Measurements from ENCODE around the gene SMAD4.

Gene SMAD4

DNA sequence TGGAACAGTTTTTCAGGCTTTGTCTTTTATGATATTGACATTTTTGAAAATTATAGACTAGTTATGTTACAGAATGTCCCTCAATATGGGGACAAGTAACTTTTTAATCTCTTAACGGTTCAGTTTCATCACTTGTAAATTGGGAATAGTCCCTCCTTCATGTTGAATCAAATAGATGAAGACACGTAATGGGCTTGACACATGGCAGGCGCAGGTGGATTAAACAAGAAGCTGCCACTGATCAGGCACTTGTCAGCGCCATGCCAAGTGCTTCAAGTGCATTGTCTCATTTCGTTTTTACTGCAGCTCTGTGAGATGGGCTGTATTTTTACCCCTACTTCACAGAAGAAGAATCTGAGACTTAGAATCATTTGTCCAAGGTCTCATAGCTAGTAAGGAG lies 9.5 kb upstream of the SMAD4 start:
- Histone ChIP-seq H3K9ac (ENCODE audit: low read depth in 1 of 2, low read length in 2 of 2) (no peak overlapping the region), H3K27me3 (ENCODE audit: control insufficient read depth in 2 of 2, insufficient read depth in 2 of 2, low read length in 2 of 2) (no peaks in the 10 kb centered on the region), H3K9me3 (ENCODE audit: control insufficient read depth in 2 of 2, low read length in 2 of 2) (no peaks in the 10 kb centered on the region), H3K36me3 (ENCODE audit: control insufficient read depth in 2 of 2, insufficient read depth in 2 of 2, low read length in 2 of 2) (peaks cover 3 to 7% of the 10 kb centered on the region in 2 donors), H3K4me1 (ENCODE audit: control insufficient read depth in 2 of 2, insufficient read depth in 2 of 2, low read length in 2 of 2) (no peaks in the 10 kb centered on the region), H3K4me3 (ENCODE audit: low read length in 2 of 2) (no peak overlapping the region), H3K27ac (ENCODE audit: low read depth in 2 of 2, low read length in 2 of 2) (no peak overlapping the region)

DNA sequence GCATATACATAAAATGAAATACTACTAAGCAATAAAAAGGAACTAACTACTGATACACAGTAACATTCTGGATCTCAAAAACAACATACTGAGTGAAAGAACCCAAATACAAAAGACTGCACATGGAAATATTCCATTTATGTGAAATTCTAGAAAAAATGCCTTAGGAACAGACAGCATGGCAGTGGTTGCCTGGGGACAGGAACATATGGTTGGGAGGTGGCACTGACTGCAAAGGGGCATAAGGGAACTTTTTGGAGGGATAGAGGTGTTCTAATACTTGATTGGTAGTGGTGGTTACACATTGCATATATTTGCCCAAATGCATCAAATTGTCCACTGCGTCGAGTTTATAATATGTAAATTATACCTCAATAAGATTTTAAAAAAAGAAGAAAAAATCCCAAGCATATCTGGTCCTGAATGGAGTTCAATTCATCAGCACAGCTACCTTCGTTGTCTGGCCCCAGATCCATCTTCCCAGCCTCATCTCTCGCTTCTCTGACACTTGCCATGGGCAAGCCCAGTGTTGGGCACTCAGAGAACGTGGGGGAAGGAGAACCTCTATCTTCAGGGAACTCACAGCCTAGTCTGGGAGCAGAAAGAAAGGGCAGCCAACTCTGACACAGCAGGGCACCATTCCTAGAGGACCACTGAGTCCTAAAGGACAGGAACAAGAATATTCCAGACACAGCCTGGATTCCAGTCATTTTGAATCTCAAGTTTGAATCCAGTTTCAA lies 8.6 kb upstream of the SMAD4 start:
- peaks cover 3 to 11% of the 10 kb centered on the region in 2 donors for H3K36me3 ChIP-seq (ENCODE audit: control insufficient read depth in 2 of 2, insufficient read depth in 2 of 2, low read length in 2 of 2)
- H3K27me3 ChIP-seq (ENCODE audit: control insufficient read depth in 2 of 2, insufficient read depth in 2 of 2, low read length in 2 of 2) = no peaks in the 10 kb centered on the region
- H3K4me1 ChIP-seq (ENCODE audit: control insufficient read depth in 2 of 2, insufficient read depth in 2 of 2, low read length in 2 of 2) = no peaks in the 10 kb centered on the region
- H3K9ac ChIP-seq (ENCODE audit: low read depth in 1 of 2, low read length in 2 of 2) = no peak overlapping the region
- no peak overlapping the region for H3K4me3 ChIP-seq (ENCODE audit: low read length in 2 of 2)
- no peaks in the 10 kb centered on the region for H3K9me3 ChIP-seq (ENCODE audit: control insufficient read depth in 2 of 2, low read length in 2 of 2)
- no peak overlapping the region for H3K27ac ChIP-seq (ENCODE audit: low read depth in 2 of 2, low read length in 2 of 2)

DNA sequence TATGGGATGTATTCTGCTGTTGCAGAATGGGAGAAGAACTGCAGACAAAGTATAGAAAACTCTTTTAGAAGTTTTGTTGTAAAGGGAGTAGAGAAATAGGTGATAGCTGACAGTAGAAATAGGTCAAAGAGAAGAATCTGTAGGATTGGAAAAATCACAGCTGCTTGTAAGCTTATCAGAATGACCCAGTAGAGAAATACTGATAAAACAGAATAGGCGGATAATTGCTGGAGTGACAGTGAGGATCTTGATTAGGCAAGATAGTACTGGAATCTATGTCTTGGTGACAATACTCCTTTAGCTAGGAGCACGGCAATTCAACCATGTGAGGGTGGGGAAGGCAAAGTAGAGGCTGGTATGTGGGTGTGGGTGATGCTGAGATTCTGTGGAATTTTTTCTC lies 4.5 kb upstream of the SMAD4 start:
- Histone ChIP-seq H3K4me3 (ENCODE audit: low read length in 2 of 2) (no peak overlapping the region), H3K27me3 (ENCODE audit: control insufficient read depth in 2 of 2, insufficient read depth in 2 of 2, low read length in 2 of 2) (no peaks in the 10 kb centered on the region), H3K4me1 (ENCODE audit: control insufficient read depth in 2 of 2, insufficient read depth in 2 of 2, low read length in 2 of 2) (peaks cover 14 to 16% of the 10 kb centered on the region in 2 donors), H3K9me3 (ENCODE audit: control insufficient read depth in 2 of 2, low read length in 2 of 2) (no peaks in the 10 kb centered on the region), H3K36me3 (ENCODE audit: control insufficient read depth in 2 of 2, insufficient read depth in 2 of 2, low read length in 2 of 2) (peaks cover 3 to 7% of the 10 kb centered on the region in 2 donors), H3K27ac (ENCODE audit: low read depth in 2 of 2, low read length in 2 of 2) (no peak overlapping the region), H3K9ac (ENCODE audit: low read depth in 1 of 2, low read length in 2 of 2) (no peak overlapping the region)

DNA sequence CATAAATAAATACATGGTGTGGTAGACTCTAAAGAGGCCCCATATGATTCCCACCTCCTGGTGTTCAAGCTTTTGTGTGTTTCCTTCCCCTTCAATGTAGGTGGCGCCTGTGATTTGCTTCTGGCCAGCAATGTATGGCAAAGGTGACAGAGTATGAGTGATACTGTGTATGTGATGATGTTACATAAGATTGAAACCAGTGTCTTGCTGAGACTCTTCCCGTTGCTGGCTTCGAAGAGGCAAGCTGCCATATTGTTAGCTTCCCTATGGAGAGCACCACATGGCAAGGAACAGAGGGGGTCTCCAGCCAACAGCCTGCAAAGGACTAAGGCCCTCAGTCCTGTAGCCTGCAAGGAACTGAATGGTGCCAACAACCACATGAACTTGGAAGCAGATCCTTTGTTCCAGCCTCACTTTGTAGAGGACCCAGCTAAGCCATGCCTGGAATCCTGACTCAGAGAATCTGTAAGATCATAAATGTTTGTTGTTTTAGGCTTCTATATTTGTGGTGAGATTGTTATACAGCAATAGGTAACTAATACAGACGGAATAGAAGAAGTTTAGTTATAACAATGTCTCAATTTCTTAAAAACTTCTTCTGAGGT lies 1.7 kb upstream of the SMAD4 start:
- H3K9ac ChIP-seq (ENCODE audit: low read depth in 1 of 2, low read length in 2 of 2) = no peak overlapping the region
- H3K9me3 ChIP-seq (ENCODE audit: control insufficient read depth in 2 of 2, low read length in 2 of 2) = no peaks in the 10 kb centered on the region
- peak overlapping the region in 1 of 2 donors; percentile 32 for H3K27ac ChIP-seq (ENCODE audit: low read depth in 2 of 2, low read length in 2 of 2)
- H3K36me3 ChIP-seq (ENCODE audit: control insufficient read depth in 2 of 2, insufficient read depth in 2 of 2, low read length in 2 of 2) = peaks cover 3 to 7% of the 10 kb centered on the region in 2 donors
- H3K27me3 ChIP-seq (ENCODE audit: control insufficient read depth in 2 of 2, insufficient read depth in 2 of 2, low read length in 2 of 2) = no peaks in the 10 kb centered on the region
- no peak overlapping the region for H3K4me3 ChIP-seq (ENCODE audit: low read length in 2 of 2)
- H3K4me1 ChIP-seq (ENCODE audit: control insufficient read depth in 2 of 2, insufficient read depth in 2 of 2, low read length in 2 of 2) = peaks cover 20 to 27% of the 10 kb centered on the region in 2 donors

DNA sequence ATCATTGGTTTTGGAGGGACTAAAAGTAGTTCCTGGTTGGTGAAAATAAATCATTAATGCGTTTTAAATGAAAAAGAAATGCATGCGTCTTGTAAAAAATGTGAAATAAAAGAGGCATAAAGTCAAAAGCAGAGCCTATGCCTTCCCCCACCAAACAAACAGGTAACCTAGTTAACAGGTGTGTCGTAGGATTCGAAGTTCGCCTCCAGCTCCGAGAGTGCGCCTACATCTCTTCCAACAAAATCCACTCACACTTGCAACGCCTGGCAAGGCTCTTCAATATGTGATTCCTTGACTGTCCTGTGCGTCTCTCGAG lies 677 bp upstream of the SMAD4 start:
- Histone ChIP-seq H3K4me1 (ENCODE audit: control insufficient read depth in 2 of 2, insufficient read depth in 2 of 2, low read length in 2 of 2) (peaks cover 20 to 27% of the 10 kb centered on the region in 2 donors), H3K9ac (ENCODE audit: low read depth in 1 of 2, low read length in 2 of 2) (peak overlapping the region; percentile 95 to 99), H3K27ac (ENCODE audit: low read depth in 2 of 2, low read length in 2 of 2) (peak overlapping the region; percentile 95 to 98), H3K36me3 (ENCODE audit: control insufficient read depth in 2 of 2, insufficient read depth in 2 of 2, low read length in 2 of 2) (peaks cover under 1 to 12% of the 10 kb centered on the region in 2 donors), H3K9me3 (ENCODE audit: control insufficient read depth in 2 of 2, low read length in 2 of 2) (no peaks in the 10 kb centered on the region), H3K27me3 (ENCODE audit: control insufficient read depth in 2 of 2, insufficient read depth in 2 of 2, low read length in 2 of 2) (no peaks in the 10 kb centered on the region), H3K4me3 (ENCODE audit: low read length in 2 of 2) (peak overlapping the region; percentile 71 to 89)

DNA sequence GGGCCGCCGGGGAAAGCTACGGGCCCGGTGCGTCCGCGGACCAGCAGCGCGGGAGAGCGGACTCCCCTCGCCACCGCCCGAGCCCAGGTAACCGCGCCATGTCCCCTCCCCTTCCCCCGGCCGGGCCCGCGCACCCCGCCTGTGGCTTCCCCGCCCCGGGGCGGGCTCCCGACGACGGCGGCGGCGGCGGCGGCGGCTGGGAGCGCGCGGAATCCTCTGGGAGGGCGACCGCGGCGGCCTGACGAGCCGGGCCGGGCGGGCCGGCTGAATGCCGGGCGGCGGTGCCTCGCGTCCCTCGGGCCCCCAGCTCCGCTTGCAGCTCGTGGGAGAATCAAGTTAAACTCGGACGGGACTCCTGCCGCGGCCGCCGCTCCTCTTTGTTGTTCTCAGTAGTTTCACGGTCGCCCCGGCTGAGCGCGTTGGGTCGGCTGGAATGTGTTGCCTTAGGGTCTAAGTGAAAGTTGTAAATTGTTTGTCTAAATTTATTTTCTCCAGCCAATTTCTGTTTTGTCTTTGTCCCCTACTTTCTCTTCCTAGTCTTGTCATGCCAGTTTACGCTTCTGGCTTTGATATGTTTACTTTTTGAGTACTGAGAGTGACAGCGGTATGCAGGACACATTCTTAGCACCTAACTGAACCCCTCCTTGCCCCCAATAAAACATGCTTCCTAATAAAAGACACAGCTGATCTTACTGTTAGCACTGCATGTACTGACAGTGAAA lies 685 bp downstream of the SMAD4 start:
- Histone ChIP-seq H3K4me3 (ENCODE audit: low read length in 2 of 2) (peak overlapping the region; percentile 71 to 92), H3K9me3 (ENCODE audit: control insufficient read depth in 2 of 2, low read length in 2 of 2) (no peaks in the 10 kb centered on the region), H3K27ac (ENCODE audit: low read depth in 2 of 2, low read length in 2 of 2) (peak overlapping the region; percentile 95 to 98), H3K4me1 (ENCODE audit: control insufficient read depth in 2 of 2, insufficient read depth in 2 of 2, low read length in 2 of 2) (peaks cover 20 to 30% of the 10 kb centered on the region in 2 donors), H3K27me3 (ENCODE audit: control insufficient read depth in 2 of 2, insufficient read depth in 2 of 2, low read length in 2 of 2) (no peaks in the 10 kb centered on the region), H3K9ac (ENCODE audit: low read depth in 1 of 2, low read length in 2 of 2) (peak overlapping the region; percentile 95 to 99), H3K36me3 (ENCODE audit: control insufficient read depth in 2 of 2, insufficient read depth in 2 of 2, low read length in 2 of 2) (peaks cover 0 to 9% of the 10 kb centered on the region in 2 donors)

DNA sequence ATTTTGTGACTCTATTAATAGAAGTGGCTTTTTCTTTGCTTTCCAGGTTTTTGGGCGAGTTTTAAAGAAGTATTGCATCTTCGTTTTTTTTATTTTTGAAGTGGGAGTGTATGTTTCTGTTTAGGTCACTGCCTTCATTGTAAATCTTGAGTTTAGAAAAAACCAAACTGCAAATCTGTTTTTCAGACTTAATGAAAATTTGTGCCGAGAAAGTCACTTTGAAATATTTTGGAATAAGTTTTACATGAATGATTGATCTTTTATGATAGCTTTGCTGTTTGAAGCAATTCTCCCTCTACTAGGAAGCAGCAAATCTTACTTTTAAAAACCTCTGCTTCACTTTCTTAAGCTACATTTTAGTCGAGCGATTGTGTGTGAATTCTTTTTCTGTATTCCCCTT lies 2.2 kb downstream of the SMAD4 start:
- peaks cover 0 to 5% of the 10 kb centered on the region in 2 donors for H3K36me3 ChIP-seq (ENCODE audit: control insufficient read depth in 2 of 2, insufficient read depth in 2 of 2, low read length in 2 of 2)
- H3K4me1 ChIP-seq (ENCODE audit: control insufficient read depth in 2 of 2, insufficient read depth in 2 of 2, low read length in 2 of 2) = peaks cover 20 to 34% of the 10 kb centered on the region in 2 donors
- H3K27ac ChIP-seq (ENCODE audit: low read depth in 2 of 2, low read length in 2 of 2) = no peak overlapping the region
- H3K4me3 ChIP-seq (ENCODE audit: low read length in 2 of 2) = peak overlapping the region in 1 of 2 donors; percentile 92
- H3K27me3 ChIP-seq (ENCODE audit: control insufficient read depth in 2 of 2, insufficient read depth in 2 of 2, low read length in 2 of 2) = no peaks in the 10 kb centered on the region
- H3K9ac ChIP-seq (ENCODE audit: low read depth in 1 of 2, low read length in 2 of 2) = no peak overlapping the region
- no peaks in the 10 kb centered on the region for H3K9me3 ChIP-seq (ENCODE audit: control insufficient read depth in 2 of 2, low read length in 2 of 2)

DNA sequence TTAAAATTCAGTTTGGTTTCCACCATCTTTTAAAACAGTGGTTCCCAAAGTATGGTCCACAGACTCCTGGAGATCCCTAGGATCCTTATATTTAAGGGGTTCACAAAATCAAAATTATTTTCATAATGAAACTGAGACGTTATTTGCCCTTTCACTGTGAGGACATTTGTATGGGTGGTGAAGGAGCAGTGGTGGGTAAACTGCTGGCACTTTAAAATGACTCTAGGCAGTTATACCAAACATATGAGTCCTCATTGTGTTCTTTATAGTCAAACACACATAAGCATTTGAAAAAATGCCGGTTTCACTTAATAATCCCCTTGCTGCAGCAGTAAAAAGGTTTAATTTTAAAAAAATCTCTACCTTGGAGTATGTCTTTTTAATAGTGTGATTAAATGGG lies 7.2 kb downstream of the SMAD4 start:
- no peaks in the 10 kb centered on the region for H3K27me3 ChIP-seq (ENCODE audit: control insufficient read depth in 2 of 2, insufficient read depth in 2 of 2, low read length in 2 of 2)
- no peaks in the 10 kb centered on the region for H3K9me3 ChIP-seq (ENCODE audit: control insufficient read depth in 2 of 2, low read length in 2 of 2)
- H3K9ac ChIP-seq (ENCODE audit: low read depth in 1 of 2, low read length in 2 of 2) = no peak overlapping the region
- no peak overlapping the region for H3K27ac ChIP-seq (ENCODE audit: low read depth in 2 of 2, low read length in 2 of 2)
- H3K4me3 ChIP-seq (ENCODE audit: low read length in 2 of 2) = no peak overlapping the region
- H3K4me1 ChIP-seq (ENCODE audit: control insufficient read depth in 2 of 2, insufficient read depth in 2 of 2, low read length in 2 of 2) = peaks cover 9 to 23% of the 10 kb centered on the region in 2 donors
- peaks cover 0 to 5% of the 10 kb centered on the region in 2 donors for H3K36me3 ChIP-seq (ENCODE audit: control insufficient read depth in 2 of 2, insufficient read depth in 2 of 2, low read length in 2 of 2)

DNA sequence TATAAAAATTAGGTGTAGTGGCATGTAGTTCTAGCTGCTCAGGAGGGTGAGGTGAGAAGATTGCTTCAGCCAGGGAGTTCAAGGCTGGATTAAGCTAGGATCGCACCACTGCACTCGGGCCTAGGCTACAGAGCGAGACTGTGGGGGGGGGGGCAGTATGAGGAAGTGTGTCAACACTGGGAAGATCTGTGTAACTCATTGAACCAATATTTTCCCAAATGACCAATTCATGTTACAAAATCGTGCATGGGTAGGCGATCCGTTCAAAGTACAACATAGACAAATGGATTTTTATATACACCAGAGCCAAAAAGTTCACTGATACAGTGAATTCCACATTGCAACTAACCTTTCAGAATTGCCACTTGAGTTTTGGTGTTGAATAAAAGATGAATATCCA lies 8.1 kb downstream of the SMAD4 start:
- peaks cover 11 to 19% of the 10 kb centered on the region in 2 donors for H3K4me1 ChIP-seq (ENCODE audit: control insufficient read depth in 2 of 2, insufficient read depth in 2 of 2, low read length in 2 of 2)
- no peak overlapping the region for H3K4me3 ChIP-seq (ENCODE audit: low read length in 2 of 2)
- H3K27ac ChIP-seq (ENCODE audit: low read depth in 2 of 2, low read length in 2 of 2) = no peak overlapping the region
- H3K36me3 ChIP-seq (ENCODE audit: control insufficient read depth in 2 of 2, insufficient read depth in 2 of 2, low read length in 2 of 2) = peaks cover 0 to 5% of the 10 kb centered on the region in 2 donors
- H3K9ac ChIP-seq (ENCODE audit: low read depth in 1 of 2, low read length in 2 of 2) = no peak overlapping the region
- no peaks in the 10 kb centered on the region for H3K27me3 ChIP-seq (ENCODE audit: control insufficient read depth in 2 of 2, insufficient read depth in 2 of 2, low read length in 2 of 2)
- H3K9me3 ChIP-seq (ENCODE audit: control insufficient read depth in 2 of 2, low read length in 2 of 2) = no peaks in the 10 kb centered on the region

Measured in mucosa of rectum (tissue), 2 donors.